GM12873 (cell line): ENCODE data around the gene NUAK1.
A peak's percentile ranks its signal among the peaks of the same experiment; 100 is the strongest.

Source experiments
- TF ChIP-seq, protein P1 (sequence below): IDR thresholded peaks from 2 replicates; pipeline ENCODE4 v1.5.1; 2012; ENCODE audit warnings: low read depth, mild to moderate bottlenecking, moderate library complexity, low read length, control low read depth; ENCODE audit not compliant: insufficient read depth; ENCODE audit errors: missing control alignments

NUAK1 gene

DNA sequence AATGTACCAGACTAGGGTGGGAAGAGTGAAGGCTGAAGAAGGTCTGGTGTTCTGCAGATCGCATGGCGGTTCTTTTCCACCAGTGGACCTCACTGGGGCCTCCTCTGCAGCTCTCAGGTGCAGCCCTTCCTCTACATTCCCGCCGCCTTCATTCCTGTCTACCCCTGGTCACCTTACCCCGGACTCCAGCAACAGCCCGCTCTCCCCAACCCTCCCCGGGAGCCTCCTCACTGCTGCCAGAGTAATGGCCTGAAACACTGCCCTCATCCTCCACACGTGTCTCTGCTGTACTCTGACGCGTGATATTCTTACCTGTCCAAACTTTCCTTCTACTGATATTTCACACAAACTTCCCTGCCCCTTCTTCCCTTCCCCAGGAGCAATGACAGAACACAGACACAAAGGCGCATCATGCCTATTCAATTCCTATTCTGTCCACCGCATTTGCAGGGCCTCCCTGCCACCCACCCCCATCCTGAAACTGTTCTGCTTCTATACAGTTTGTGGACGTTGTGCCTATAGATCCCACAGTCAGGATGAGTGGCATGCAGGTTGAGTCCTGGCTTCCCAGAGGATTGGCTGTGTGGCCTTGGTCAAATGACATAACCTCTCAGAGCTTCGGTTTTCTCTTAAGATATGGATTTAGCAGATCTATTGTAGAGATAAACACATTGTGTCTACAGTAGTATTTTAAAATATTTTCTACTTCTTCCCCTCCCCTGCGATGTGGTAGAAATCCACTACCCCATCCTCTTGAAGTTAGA is 1.7 kb upstream of the NUAK1 start:
- TF ChIP-seq, protein P1, sequence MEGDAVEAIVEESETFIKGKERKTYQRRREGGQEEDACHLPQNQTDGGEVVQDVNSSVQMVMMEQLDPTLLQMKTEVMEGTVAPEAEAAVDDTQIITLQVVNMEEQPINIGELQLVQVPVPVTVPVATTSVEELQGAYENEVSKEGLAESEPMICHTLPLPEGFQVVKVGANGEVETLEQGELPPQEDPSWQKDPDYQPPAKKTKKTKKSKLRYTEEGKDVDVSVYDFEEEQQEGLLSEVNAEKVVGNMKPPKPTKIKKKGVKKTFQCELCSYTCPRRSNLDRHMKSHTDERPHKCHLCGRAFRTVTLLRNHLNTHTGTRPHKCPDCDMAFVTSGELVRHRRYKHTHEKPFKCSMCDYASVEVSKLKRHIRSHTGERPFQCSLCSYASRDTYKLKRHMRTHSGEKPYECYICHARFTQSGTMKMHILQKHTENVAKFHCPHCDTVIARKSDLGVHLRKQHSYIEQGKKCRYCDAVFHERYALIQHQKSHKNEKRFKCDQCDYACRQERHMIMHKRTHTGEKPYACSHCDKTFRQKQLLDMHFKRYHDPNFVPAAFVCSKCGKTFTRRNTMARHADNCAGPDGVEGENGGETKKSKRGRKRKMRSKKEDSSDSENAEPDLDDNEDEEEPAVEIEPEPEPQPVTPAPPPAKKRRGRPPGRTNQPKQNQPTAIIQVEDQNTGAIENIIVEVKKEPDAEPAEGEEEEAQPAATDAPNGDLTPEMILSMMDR, result no peak

DNA sequence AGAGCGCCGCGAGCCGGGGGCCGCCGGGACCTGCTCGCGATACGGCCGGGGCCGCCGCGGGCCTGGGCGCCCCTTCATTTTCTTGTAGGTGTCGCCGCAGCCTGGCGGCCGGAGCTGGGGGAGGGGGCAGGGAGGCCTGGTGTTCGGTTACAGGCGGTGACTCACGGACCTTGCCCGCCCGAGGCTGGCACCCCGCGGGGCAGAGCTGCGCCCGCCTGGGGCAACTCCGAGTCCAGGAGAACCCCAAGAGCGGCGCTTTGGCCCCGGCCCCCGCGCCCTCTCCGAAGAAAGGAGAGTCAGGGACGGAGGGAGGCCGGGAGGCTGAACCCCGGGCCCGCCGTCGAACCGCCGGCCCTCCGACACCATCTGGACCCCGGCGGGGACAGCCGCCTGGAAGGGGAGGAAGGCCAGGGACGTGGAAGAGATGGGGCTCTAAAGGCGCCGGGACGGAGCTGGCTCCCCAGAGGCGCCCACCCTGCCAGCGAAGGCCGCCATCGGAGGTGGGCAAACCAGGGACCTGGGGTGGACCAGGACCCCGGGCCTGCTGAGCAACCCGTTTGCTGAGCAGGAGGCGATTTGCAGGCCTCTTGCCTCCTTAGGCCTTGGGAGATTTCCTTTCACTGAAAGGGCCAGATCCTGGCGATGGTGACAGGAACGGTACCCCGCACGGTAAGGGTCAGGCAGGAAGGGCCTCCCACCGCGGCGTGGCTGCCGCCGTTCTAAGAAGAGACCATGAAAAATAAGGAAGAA is 843 bp upstream of the NUAK1 start:
- TF ChIP-seq, protein P1, result no peak

DNA sequence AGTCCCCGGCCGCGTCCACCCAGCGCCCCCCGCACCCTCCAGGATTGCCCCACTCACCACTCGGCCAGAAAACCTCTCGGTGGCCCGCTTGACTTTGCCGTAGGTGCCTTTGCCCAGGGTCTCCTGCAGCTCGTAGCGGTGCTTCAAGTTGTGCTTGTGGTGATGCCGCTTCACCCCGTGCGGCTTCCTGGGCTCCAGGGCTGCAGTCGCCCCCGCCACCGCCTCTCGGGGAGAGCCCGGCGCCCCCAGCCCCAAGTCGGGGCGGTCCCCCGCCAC is 459 bp downstream of the NUAK1 start:
- TF ChIP-seq, protein P1, result no peak

DNA sequence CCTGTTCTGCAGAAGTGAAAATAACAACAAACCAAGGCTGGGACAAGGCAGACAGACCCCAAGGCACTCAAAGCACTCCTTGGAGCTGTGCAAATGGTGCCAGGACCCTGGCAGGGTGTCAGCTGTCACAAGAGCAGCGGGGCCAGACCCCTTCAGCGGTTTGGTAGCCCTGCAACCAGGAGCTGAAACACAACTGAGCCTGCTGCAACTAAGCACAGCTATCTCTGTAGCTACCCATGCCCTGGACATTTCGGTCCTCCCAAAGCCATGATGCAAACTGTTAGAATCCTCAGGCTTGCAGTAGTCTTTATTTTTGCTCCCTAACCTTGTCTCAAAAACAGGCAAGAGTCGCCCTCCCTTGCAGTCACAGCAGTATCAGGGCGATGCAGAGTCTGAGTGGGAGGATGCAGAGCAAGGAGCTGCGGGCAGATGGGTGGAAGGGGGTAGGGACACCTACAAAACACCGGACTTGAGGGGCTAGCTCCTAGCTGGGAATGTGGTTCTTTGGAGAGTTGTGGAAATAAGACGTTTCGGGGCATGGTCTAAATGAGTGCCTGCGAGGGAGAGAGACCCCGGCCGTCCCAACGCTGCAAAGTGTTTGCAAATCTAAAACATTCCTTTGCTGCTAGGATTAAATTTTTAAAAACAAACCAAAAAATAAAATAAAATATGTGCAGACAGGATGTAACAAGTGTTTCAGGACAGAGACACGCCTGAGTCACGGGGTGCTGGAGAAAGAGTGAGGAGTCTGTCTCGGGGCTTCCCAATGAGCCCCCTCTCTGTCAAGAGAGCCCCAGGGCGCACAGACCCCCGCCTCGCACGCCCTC is 1.0 kb downstream of the NUAK1 start:
- TF ChIP-seq, protein P1, result no peak

DNA sequence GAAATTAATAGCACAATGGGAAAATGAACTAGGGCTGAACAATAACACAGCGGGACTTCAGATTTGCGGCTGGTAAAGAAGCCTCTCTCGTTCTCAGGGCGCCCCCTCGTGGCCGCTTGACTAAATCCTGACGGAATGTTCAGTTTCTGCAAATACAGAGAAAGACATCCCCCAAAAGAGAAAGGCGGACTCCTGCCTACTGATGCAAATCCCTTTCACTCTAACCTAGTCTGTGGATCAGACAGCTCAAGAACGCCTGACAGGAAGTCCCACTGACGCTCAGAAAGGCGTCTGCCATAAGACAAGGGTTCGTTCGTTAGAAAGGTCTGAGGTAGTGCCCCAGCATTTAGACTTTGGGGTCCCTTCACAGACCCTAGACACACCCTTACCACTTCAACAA is 2.5 kb downstream of the NUAK1 start:
- TF ChIP-seq, protein P1, result peak; percentile 83

DNA sequence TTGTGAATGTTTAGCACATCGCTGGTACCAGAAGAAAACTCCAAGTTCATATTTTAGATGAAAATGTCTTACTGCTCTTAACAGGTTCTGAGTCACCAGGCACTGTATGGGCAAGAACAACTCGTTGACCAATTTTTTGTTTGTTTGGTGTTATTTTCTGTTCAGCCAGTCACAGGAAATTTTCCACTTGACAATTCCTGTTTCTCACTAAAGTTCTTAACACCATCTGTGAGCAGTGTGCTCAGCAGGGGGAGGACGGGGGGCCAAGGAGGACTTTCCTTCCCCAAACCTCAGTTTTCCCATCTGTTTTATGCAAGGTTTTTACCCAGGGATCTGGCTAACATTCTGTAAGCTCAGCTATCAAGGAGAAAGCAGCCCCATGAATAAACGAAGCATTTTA is 3.0 kb downstream of the NUAK1 start:
- TF ChIP-seq, protein P1, result no peak

DNA sequence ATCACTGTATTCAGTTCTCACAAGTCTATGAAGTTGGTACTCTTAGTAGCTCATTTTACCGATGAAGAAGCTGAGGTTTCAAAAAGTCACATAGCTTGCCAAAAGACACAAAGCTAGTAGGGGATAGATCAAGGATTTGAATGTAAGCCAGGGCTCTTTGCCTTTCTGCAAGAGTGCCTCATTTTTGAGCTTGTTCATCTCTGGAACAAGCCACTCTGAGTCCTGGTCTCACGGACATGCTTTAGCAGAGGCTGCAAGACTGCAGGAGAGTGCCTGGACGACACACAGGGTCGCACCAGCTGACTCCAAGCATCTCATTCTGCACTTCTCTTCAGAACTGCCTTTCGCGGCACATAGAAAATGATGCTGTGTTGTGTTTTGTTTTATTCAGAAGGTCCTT is 3.7 kb downstream of the NUAK1 start:
- TF ChIP-seq, protein P1, result no peak
